GM12872 (cell line): ENCODE results near the gene NEGR1.

Experiments
- TF ChIP-seq, protein P1 (sequence below): IDR thresholded peaks from 3 replicates; pipeline ENCODE4 v1.5.1; 2011; ENCODE audit warnings: low read depth, mild to moderate bottlenecking, low read length, moderate library complexity; ENCODE audit not compliant: insufficient read depth

The NEGR1 gene

DNA sequence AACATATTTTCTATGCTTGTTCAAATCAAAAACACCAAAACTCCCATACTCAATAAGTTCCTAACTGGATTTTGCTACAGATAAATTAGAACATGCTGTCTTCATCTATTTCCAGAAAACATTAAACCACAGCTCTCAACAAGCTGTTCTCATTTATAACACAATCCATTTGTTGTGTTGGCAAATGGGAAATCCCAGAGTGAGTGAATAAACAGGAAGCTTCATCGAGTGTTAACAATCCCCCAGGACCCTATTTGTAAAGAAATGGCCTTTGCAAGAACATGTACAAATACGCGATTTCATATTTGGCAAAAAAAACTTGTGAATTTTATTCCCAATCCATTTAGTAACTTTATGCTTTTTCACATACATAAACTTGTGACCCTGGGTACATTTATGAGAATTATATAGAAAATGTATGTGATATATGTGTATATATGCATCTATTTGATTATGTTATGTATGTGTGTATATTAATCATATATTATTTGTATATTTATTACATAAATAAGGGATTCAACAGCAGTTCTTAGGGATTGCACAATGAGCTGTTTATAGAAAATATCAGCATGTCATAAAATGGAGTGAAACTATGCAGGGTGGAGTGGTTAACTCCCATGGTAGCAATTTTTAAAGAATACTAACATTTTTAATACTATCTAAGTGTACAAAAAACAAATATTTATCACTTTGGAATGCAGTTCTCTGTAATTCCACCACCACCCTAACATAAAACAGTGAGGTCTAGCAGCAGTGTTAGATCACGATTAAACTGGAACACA, 160.0 kb downstream of the NEGR1 start:
- TF ChIP-seq, protein P1, sequence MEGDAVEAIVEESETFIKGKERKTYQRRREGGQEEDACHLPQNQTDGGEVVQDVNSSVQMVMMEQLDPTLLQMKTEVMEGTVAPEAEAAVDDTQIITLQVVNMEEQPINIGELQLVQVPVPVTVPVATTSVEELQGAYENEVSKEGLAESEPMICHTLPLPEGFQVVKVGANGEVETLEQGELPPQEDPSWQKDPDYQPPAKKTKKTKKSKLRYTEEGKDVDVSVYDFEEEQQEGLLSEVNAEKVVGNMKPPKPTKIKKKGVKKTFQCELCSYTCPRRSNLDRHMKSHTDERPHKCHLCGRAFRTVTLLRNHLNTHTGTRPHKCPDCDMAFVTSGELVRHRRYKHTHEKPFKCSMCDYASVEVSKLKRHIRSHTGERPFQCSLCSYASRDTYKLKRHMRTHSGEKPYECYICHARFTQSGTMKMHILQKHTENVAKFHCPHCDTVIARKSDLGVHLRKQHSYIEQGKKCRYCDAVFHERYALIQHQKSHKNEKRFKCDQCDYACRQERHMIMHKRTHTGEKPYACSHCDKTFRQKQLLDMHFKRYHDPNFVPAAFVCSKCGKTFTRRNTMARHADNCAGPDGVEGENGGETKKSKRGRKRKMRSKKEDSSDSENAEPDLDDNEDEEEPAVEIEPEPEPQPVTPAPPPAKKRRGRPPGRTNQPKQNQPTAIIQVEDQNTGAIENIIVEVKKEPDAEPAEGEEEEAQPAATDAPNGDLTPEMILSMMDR: no peak

DNA sequence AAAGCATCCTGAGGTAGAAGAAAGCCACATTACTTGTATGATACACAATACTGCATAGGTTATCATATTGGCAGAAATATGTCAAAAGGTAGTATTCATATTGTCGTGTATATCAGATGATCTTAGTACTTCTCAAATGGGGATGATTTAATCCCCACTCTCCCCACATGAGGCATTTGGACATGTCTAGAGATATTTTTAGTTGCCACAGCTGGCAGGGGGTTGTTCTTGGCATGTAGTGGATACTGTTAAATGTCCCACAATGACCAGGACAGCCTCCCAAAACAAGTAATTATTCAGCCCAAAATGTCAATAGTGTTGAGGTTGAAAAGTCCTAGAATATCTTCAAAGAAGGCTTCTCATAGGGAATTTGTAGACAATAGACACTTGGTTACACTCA, 162.8 kb downstream of the NEGR1 start:
- TF ChIP-seq, protein P1: no peak

DNA sequence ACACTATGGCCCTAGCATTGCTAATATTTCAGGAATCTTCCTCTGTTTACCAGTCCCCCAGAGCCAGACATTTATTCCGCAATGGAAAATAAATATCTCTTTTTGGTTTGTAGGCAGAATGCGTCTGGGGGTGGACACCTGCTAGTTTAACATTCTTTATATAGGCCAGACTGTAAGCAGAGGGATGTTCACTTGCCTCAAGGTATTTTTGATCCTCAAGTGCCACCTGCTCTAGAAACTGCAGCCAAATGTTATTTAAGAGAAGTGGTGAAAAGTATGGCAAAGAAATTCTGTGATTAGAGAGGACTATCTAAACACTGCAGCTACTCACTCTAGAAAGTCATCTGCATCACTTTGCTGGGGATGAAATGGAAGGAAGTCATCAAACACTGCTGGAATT, 164.7 kb downstream of the NEGR1 start:
- TF ChIP-seq, protein P1: no peak

DNA sequence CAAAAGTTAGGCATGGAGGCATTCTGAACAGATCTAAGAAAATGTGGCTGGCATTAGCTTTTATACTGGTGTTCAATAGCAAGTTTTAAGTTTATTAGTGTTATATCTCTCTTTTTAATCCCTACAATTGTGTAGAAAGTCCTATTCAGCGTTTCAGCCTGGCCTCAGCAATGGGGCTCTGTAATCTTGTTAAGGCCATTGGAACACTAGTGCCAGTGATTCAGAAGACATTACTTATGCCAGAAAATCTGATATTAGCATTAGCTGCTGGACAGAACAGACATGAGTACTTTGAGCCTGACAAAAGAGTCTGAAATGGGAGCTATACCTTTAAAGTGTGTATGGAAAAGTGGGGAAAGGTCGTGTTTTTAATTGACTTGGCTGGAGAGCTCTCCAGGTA, 167.0 kb downstream of the NEGR1 start:
- TF ChIP-seq, protein P1: no peak

DNA sequence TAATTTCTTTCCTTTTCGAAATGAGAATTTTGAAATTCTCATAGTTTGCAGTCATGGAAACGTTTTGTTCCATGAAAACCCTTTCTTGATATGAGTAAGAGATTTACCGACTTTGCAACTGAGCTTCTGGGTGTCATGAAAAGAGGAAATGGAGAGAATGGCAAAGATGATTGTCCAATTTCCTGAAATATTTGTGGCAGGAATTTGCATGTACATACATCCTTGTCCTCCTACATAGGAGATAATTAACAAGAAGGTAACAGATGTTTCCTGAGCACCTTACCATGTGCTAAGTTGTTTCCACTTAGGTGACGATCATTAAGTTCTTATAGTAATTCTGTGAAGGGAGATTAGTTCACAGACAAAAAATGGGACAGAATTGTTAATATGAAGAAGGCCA, 170.7 kb downstream of the NEGR1 start:
- TF ChIP-seq, protein P1: no peak

DNA sequence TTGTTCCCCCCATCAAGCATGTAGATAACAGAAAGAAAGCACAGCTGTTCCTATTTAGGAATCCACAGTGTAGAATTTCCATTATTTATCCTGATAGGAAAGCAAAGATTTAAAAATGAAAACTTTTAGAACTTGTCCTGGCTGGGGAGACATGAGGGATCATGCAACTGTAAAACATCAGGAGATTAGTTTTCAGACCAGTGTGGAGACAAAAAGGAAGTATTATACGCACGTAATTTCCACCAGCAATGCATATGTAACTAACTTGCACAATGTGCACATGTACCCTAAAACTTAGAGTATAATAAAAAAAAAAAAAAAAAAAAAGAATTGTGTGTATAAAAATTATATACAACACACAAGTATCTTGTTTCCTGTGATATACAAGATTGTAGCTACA, 172.4 kb downstream of the NEGR1 start:
- TF ChIP-seq, protein P1: no peak

DNA sequence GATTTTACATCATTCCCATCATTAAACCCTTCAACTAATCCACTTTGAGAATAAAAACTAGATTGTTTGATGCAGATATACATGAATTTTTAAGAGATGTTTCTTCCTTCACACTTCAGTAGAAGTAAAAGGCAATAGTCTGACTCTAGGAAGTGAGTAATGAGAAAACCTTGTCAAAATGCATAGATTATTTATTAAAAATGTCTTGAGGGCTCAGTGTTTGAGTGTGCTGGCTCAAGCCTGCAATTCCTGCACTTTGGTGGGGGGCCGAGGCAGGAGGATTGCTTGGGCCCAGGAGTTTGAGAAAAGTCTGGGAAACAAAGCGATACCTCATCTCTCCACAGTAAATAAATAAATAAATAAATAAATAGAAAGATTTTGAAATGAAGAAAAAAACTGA, 177.1 kb downstream of the NEGR1 start:
- TF ChIP-seq, protein P1: no peak
